Fibroblast of skin of scalp (primary cell): ENCODE results near the gene SLCO2B1.
A peak's percentile ranks its signal among the peaks of the same experiment; 100 is the strongest.

ENCODE experiments used
- DNase-seq: peaks from one replicate; pipeline ENCODE4 v3.0.0-alpha.2; 2013

SLCO2B1 gene

GRCh38 chr11:75225794-75226193 is 74.9 kb downstream of the SLCO2B1 start:
- DNase-seq = no peak

DNA sequence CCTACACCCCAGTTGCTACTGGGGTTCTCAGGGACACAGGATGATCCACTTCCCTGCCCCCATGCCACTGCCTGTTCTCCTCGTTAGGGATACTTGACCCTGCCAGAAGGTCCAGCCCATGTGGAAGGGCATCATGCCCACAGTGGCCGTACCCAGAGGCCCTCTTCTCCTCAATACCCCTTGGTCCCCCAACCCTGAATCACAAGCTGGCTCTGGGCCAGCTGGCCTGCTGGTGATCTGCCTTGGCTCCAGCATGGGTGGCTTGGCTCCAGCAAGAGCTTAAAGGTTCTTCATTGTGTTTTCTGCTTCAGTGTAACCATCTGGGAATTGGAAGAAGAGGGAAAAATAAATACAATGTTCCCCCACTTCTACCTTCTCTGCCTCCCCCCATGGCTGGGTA is 78.6 kb downstream of the SLCO2B1 start:
- no peak for DNase-seq

- DNase-seq = no peak
Measured at GRCh38 chr11:75230621-75231020, 79.7 kb downstream of the SLCO2B1 start.

DNA sequence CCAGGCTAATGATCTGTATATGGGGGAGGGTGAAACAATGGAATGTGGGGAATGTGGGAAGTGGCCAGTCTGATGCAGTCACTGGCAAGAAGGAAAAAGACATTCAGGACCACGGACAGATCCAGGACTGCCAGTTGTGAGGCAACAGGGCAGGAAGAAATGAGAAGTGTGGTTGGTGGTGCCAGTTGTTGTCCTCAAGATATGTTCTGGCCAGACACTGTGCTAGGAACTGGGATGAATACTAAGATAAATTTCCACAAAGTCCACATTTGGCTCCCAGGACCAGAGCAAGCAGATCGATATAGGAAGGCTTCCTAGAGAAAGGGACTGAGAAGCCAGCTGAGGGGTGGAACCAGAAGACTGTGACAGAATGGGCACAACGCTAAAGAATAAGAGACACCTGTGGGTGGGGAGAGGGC is 82.9 kb downstream of the SLCO2B1 start:
- DNase-seq = peak; percentile 70

DNA sequence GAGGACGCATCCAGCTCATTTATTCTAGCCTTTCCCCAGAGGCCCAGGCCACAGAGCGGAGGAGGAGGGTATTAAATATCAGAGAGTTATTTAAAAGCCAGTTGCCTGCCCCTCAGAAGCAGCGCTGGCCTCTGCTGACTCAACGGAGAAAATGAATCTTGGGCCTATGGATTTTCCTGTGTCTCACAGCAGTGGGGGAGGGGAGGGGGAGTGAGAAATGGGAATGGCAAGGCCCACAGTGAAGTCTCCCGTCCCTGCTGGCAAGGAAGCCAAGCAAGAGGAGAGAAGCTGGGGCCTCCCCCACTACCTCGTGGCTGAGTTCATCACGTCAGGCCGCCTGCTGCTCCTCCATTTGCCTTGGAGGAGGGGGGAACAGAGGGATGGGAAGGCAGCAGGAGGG is 85.2 kb downstream of the SLCO2B1 start:
- peak; percentile 12 for DNase-seq

DNA sequence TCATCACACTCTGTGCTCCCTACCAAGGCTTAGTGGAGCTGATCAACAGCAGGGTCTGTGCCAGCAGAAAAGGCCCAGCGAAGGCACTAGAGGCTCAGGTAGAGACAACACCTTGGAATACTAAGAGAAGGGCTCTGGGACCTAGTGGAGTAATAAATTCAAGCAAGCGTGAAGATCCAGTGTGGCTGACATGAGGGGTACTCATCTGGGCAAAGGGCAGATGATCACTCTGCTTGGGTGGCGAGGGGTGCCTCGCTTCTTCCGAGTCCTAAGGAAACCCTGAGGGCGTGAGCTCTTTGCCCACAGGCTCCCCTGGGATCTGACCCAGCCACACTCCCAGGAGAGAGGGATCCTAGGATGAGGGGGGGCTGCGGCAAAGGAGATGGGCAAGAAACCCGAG is 86.1 kb downstream of the SLCO2B1 start:
- no peak for DNase-seq

GRCh38 chr11:75238595-75239440 is 87.9 kb downstream of the SLCO2B1 start:
- no peak for DNase-seq

DNA sequence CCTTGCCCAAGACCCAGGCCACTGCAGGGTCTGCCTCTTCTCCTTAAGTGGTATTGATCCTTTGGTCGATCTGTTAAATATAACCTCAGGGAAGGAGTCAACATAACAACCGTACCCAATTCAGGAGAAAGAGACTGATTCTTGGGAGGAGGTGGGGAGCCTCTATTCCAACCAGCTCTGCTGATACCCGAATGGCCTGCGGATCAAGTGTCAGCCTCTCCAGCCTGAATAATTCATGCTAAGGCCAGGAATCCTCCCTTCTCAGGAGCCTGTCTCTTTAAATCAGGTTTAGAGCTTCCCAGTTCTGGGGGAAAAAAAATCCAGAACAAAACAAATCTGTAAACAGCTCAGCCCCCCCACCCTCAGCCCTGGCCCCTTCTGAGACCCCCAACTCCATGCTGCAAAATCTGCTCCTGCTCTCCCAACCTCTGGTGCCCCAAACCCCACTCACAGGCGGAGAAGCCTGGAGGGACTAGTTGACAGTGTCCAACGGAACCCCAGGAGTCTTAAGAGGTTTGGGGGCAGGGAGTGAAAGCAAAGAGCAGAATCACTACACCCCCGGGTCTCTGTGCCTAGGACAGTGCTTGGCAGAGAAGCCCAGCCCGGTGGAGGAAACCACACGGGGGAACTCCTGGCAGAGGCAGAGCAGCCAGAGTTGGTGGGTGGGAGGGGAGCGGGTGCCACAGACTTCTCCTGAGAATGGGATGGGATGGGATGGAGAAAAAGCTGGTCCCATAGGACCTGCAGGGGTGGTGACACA is 88.8 kb downstream of the SLCO2B1 start:
- no peak for DNase-seq

GRCh38 chr11:75240311-75241035 is 89.6 kb downstream of the SLCO2B1 start, which contains the start of gene TPBGL:
Gene TPBGL, plus strand, starts transcription at chr11:75240774. Its CDS starts 276 bp downstream, at chr11:75241050.
- DNase-seq = no peak

DNA sequence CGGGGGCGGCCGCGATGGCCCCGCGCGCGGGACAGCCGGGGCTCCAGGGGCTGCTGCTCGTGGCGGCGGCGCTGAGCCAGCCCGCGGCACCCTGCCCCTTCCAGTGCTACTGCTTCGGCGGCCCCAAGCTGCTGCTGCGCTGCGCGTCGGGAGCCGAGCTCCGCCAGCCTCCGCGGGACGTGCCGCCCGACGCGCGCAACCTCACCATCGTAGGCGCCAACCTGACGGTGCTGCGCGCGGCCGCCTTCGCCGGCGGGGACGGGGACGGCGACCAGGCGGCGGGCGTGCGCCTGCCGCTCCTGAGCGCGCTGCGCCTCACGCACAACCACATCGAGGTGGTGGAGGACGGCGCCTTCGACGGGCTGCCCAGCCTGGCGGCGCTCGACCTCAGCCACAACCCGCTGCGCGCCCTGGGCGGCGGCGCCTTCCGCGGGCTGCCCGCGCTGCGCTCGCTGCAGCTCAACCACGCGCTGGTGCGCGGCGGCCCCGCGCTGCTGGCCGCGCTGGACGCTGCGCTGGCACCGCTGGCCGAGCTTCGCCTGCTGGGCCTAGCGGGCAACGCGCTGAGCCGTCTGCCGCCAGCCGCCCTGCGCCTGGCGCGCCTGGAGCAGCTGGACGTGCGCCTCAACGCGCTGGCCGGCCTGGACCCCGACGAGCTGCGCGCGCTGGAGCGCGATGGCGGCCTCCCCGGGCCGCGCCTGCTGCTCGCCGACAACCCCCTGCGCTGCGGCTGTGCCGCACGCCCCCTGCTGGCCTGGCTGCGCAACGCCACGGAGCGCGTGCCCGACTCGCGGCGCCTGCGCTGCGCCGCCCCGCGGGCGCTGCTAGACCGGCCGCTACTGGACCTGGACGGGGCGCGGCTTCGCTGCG is 90.4 kb downstream of the SLCO2B1 start:
- DNase-seq = peak; percentile 83

GRCh38 chr11:75241906-75242644 is 91.2 kb downstream of the SLCO2B1 start:
- DNase-seq = no peak

- DNase-seq = no peak
Measured at GRCh38 chr11:75242722-75243600, 92.1 kb downstream of the SLCO2B1 start.

GRCh38 chr11:75244052-75244814 is 93.3 kb downstream of the SLCO2B1 start:
- no peak for DNase-seq

DNA sequence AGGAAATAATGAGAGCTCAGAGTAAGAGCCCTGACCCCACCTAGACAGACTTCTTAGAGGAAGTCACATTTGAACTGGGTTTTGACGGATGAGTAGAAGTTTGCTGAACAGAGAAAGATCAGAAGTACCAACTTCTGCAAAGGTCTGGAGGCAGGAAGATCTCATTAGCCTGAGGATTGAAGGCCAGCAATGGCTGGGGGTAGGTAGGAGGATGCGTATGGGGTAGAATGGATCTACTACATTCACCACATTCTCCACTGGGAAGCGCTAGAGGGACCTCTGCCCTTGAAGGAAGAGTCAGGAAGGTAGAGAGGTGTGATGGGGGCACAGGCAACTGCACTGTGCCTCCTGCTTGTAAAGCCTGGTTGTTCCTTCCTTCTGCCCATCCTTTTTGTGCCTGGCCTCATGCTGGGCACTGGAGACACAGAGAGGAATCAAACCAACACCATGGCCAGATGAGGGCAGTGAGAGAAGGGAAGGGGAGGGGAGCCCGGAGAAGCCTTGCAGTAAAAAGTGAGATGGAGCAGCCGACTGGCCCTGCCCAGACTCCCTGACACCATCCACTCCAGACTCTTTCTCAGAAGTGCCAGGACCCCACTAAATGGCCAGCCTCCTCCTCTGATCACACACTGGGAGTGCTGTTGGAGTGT is 94.6 kb downstream of the SLCO2B1 start:
- no peak for DNase-seq

- no peak for DNase-seq
Measured at GRCh38 chr11:75246006-75246670, 95.2 kb downstream of the SLCO2B1 start.

DNA sequence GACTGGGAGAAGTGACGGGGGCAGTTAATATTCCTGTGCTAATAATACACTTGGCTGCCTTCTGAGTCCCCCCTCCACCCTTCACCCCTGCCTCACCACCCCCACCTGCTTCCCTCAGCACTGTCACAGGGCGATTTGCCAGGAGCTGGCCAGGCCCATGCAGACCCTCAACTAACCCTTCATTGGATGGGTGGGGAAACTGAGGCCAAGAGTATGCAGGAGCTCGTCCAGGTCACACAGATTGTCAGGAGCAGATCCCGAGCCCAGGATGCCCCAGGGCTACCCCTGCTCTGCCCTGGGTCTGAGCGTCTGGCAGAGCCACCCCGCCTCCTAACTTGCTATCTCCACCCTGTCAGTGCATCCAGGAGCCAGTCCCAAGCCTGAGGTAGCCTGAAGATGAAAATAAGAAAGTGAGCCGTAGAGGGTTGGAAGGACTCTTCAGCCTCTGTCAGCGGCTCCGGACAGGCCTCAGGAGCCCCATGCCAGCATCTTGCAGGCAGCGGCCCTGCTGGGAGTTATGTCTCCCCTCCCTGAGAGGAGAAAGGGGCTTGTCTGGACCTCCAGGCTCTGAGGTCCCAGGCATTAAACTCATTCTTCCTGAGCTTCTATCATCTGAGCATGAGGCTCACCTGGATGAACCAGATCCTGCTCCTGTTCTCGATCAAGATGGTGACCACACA is 95.9 kb downstream of the SLCO2B1 start:
- no peak for DNase-seq

GRCh38 chr11:75248924-75249256 is 98.0 kb downstream of the SLCO2B1 start:
- DNase-seq = no peak

GRCh38 chr11:75249704-75250103 is 98.8 kb downstream of the SLCO2B1 start:
- no peak for DNase-seq
